Astrocyte of the cerebellum (primary cell): Measurements from ENCODE around the gene PRKAR1A.

Source experiments
- DNase-seq: peaks from one replicate; pipeline ENCODE4 v3.0.0-alpha.2; 2011; ENCODE audit warnings: low read depth
- H3K4me3 ChIP-seq: 2 replicates; pipeline ENCODE4 v1.5.1; 2011; ENCODE audit warnings: mild to moderate bottlenecking, low read depth, low read length, moderate library complexity
- CTCF ChIP-seq: IDR thresholded peaks from 2 replicates; pipeline ENCODE4 v1.5.1; 2012; ENCODE audit warnings: low read length, low read depth, moderate library complexity, mild to moderate bottlenecking; ENCODE audit errors: missing control alignments
- in situ Hi-C: cut with HindIII; loops from 2 replicates; pipeline ENCODE4 v1.10.0; 2017; ENCODE audit warnings: low sequenced_read_pairs

The PRKAR1A gene

GRCh38 chr17:68596411-68596945 lies 84.2 kb downstream of the PRKAR1A start:
- no peak for TF ChIP-seq CTCF
- in situ Hi-C loops, result no loop called here
- DNase-seq, result no peak
- H3K4me3 ChIP-seq, result no peak overlapping the region

- no peak overlapping the region for H3K4me3 ChIP-seq
- in situ Hi-C loops, result no loop called here
- no peak for DNase-seq
- no peak for TF ChIP-seq CTCF
Observed at GRCh38 chr17:68598074-68598473, 85.8 kb downstream of the PRKAR1A start.

GRCh38 chr17:68598545-68598961 lies 86.3 kb downstream of the PRKAR1A start:
- DNase-seq, result no peak
- in situ Hi-C loops, result no loop called here
- H3K4me3 ChIP-seq, result no peak overlapping the region
- no peak for TF ChIP-seq CTCF

GRCh38 chr17:68599091-68599490 lies 86.9 kb downstream of the PRKAR1A start:
- in situ Hi-C loops, result no loop called here
- H3K4me3 ChIP-seq, result no peak overlapping the region
- no peak for DNase-seq
- no peak for TF ChIP-seq CTCF

GRCh38 chr17:68599552-68600066 lies 87.4 kb downstream of the PRKAR1A start:
- TF ChIP-seq CTCF, result no peak
- in situ Hi-C loops, result no loop called here
- no peak for DNase-seq
- H3K4me3 ChIP-seq, result peak overlapping the region; percentile 30

- in situ Hi-C loops, result no loop called here
- H3K4me3 ChIP-seq, result peak overlapping the region; percentile 30
- no peak for DNase-seq
- no peak for TF ChIP-seq CTCF
Observed at GRCh38 chr17:68600067-68600930, 88.1 kb downstream of the PRKAR1A start.
